DMS53 (cell line): ENCODE results near the gene IPP.
"Not testable (repeated sequence)": the region's sequence is repeated elsewhere in the genome, so short reads cannot be mapped to it uniquely, and the experiment has no call there.

ENCODE experiments used
- DNase-seq: peaks from one replicate; lab custom pipeline; 2025; lab: John Stamatoyannopoulos, UW

IPP gene

GRCh38 chr1:45684402-45684801 is 66.1 kb downstream of the IPP start:
- no peak for DNase-seq

DNA sequence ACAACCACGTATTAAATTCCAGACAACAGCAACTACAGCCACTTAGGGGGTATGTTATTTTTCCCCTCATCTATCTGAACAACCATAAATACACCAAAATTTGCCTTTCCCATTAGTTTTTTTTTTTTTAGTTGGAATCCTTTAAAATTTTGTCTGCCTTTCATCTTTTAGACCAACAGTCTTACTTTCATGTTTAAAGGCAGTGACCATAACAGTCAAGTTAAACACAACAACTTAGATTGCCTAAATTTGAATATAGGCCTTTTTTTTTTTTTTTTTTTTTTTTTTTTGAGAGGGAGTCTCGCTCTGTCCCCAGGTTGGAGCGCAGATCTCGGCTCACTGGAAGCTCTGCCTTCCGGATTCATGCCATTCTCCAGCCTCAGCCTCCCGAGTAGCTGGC is 67.5 kb downstream of the IPP start:
- no peak for DNase-seq

DNA sequence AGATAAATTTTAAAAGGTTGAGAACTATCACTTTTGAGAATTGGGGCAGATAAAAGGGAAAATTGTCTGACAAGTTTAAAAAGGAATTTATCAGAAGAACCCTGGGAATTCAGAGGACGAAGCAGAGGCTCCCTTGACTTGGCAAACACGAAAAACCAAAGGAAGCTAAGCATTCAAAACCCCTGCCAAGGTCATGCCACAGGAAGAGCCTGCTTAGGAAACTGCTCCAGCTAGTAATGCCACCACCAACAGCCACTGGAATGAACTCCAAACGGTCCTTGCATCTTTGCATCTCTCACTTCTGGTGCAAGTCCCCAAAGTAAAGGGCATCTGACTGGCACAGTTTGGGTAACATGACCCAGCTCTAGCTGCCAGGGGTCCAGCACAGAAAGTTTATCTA is 71.3 kb downstream of the IPP start:
- no peak for DNase-seq

DNA sequence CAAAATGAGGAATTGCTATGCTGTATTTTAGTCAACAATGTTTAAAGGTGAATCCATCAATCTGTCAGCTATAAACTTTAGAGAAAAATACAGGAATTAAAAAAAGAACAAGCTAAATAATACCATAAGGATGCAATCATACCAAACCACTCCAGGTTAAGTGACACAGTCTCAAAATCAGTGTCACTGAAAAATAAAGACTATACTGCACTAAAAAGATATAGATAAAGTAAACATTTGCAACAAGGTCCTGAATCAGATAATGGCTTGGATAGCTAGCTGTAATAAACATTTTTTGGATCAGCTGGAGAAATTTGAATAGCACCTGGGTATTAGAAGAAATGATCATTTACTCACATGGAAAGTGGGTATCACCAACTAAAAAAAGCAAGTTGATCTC is 72.0 kb downstream of the IPP start:
- DNase-seq = no peak

DNA sequence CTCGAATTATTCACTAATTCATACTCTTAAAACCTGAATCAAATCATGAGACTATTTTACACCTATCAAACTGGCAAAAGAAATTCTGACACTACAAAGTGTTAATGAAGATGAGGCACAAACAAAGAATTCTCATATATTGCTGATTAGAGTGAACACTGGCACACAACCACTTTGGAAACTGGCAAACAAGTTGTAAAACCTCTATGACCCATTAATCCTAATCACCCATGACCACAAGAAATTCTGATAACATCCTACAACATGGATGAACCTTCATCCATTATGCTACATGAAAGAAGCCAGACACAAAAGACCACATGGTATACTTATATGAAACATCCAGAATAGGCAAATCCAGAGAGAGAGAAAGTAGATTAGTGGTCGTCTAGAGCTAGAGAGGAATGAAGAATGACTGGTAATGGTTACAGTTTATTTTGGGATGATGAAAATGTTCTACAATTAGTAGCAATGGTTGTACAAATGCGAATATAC is 72.7 kb downstream of the IPP start:
- no peak for DNase-seq

- DNase-seq = not testable (repeated sequence)
Measured at GRCh38 chr1:45676553-45676952, 73.9 kb downstream of the IPP start.

- DNase-seq = no peak
Measured at GRCh38 chr1:45674478-45674877, 76.0 kb downstream of the IPP start.

DNA sequence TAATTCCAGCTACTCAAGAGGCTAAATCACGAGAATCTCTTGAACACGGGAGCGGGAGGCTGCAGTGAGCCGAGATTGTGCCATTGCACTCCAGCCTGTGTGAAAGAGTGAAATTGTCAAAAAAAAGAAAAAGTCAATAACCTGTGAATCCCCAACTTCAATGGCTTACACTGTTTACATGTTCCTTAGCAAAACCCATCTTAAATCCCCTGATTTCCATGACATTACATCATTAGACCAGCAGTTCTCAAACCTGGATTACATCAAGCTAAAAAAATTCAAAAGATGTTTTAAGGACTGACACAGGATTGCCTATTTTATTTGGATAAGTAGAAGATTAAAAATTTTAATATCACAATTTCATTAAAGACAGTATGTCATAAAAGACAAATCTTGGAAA is 76.5 kb downstream of the IPP start:
- no peak for DNase-seq

GRCh38 chr1:45669859-45670655 is 80.4 kb downstream of the IPP start:
- DNase-seq = no peak

- DNase-seq = no peak
Measured at GRCh38 chr1:45669379-45669778, 81.1 kb downstream of the IPP start.

DNA sequence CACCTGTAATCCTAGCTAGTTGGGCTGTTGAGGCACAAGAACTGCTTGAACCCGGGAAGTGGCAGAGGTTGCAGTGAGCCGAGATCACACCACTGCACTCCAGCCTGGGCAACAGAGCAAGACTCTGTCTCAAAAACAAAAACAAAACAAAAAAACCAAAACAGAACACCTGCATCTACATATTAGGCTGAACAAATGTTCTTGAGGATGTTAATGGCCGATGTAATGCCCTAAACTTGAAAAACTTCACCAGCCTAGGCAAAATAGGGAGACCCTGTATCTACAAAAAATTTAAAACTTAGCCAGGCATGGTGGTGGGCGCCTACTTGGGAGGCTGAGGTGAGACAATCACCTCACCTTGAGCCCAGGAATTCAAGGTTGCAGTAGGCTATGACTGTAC is 81.9 kb downstream of the IPP start:
- DNase-seq = no peak

DNA sequence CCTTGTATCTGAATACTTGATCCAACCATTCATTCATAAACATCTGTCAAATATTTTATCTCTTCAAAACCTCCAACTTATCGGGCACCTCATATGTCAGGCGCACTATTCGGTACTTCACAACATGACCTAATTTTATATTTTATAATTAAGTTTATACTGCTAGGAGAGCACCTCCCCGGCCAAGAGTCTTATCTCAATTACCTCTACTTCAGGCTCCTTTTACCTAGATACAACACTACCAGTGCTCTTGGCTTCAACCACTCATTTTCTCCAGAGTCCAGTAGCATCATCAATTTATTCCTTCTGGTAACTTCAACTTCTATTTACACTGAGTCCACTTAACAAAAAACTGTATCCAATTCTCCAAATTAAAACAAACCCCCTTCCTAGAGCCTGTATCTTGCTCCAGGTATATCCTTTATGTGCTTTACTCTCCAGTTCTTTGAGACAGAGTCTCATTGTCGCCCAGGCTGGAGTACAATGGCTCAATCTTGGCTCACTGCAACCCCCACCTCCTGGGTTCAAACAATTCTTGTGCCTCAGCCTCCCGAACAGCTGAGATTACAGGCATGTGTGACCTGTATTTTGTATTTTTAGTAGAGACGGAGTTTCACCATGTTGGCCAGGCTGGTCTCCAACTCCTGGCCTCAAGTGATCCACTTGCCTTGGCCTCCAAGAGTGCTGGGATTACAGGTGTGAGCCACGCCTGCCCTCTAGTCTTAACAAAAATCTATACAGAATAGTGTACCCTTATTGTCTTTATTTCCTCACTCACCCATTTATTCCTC is 82.9 kb downstream of the IPP start:
- DNase-seq = no peak

- no peak for DNase-seq
Measured at GRCh38 chr1:45666836-45667235, 83.6 kb downstream of the IPP start.

DNA sequence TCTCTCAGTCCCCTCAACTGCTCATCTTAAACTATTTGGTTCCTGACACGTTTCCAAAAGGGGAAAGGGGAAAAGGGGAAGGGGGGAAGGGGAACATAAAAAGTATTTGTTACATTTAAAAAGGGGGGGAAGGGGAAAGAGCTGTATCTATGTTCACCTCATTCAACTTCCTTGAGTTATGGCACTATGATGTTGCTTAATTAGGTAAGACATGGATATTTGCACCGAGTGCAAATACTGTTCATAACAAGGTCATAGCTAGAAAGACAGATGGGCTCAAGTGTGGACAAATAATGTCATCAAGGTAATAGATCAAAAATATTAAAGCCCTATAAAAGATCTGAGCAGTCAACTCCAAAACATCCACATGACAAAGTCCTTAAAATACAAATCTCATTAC is 90.1 kb downstream of the IPP start:
- no peak for DNase-seq

- no peak for DNase-seq
Measured at GRCh38 chr1:45659222-45659621, 91.2 kb downstream of the IPP start.

- DNase-seq = no peak
Measured at GRCh38 chr1:45658171-45658570, 92.3 kb downstream of the IPP start.

- no peak for DNase-seq
Measured at GRCh38 chr1:45656573-45657226, 93.8 kb downstream of the IPP start.

DNA sequence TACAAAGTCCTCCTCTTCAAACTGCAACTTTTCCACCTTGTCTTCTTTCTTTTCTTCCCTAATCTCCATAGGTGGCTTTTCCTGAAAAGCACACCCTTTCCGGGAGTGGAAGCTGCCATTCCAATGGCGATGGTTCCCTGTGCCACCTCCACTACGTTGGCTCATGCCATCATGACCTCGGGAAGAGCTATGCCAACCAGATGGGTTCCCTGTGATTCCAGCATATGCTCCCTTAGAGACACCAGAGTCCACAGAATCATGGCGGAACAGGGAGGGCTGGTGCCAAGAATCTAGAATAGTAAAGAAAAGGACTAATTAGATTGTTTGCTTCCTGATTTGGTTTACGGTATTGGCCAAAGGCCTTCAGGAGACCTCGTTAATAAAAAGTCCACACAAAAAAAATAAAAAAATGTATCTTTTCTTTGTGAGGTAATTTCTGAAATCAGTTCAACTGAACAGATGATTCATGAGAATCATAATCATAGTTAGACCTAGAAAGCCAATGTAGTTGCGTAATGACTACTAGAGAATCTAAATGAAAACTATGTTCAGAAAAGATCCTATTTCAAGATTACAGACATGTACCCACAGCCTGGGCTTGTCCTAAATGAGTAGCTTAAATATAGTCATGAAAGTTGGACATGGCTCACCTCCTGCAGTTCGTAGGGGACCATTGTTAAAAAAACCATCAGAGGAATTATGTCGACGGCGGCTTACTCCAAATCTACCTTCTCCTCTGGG is 95.7 kb downstream of the IPP start:
- DNase-seq = no peak
